Neuronal stem cell (in vitro differentiated cells): Measurements from ENCODE around the gene RPS6KA2.

Experiments used
- DNase-seq: peaks from one replicate; pipeline ENCODE4 v3.0.0-alpha.2; 2013; ENCODE audit warnings: low spot score
- H2AFZ ChIP-seq: one replicate; pipeline ENCODE4 v1.6.1; 2013; ENCODE audit warnings: mild to moderate bottlenecking, low read length, inconsistent platforms
- H2AK5ac ChIP-seq: 2 replicates; pipeline ENCODE4 v1.6.1; 2013; ENCODE audit warnings: low read depth, mild to moderate bottlenecking, inconsistent platforms, low read length, moderate library complexity, mixed read lengths
- H2BK120ac ChIP-seq: 2 replicates; pipeline ENCODE4 v1.6.1; 2013; ENCODE audit warnings: low read depth, mild to moderate bottlenecking, inconsistent platforms, low read length, moderate library complexity, mixed read lengths
- H2BK12ac ChIP-seq: one replicate; pipeline ENCODE4 v1.6.1; 2013; ENCODE audit warnings: low read length, inconsistent platforms
- H2BK15ac ChIP-seq: 2 replicates; pipeline ENCODE4 v1.6.1; 2013; ENCODE audit warnings: mild to moderate bottlenecking, low read length, inconsistent platforms, mixed read lengths
- H2BK5ac ChIP-seq: one replicate; pipeline ENCODE4 v1.6.1; 2013; ENCODE audit warnings: inconsistent platforms, mild to moderate bottlenecking, low read length, moderate library complexity
- H3K14ac ChIP-seq: one replicate; pipeline ENCODE4 v1.6.1; 2013; ENCODE audit warnings: low read length, inconsistent platforms
- H3K18ac ChIP-seq: 2 replicates; pipeline ENCODE4 v1.6.1; 2013; ENCODE audit warnings: low read length, inconsistent platforms
- H3K23ac ChIP-seq: 2 replicates; pipeline ENCODE4 v1.6.1; 2013; ENCODE audit warnings: low read depth, mild to moderate bottlenecking, mixed read lengths, low read length, inconsistent platforms; ENCODE audit not compliant: poor library complexity
- H3K27ac ChIP-seq: replicated peaks from 3 replicates; pipeline ENCODE4 v1.5.1; 2013; ENCODE audit warnings: low read length, inconsistent platforms
- H3K27me3 ChIP-seq, 3 experiments: 2 replicates each; pipeline ENCODE4 v1.6.1; 2013; ENCODE audit warnings: low read length in 3 of 3, mild to moderate bottlenecking in 2 of 3, inconsistent platforms in 1 of 3, low read depth in 1 of 3, mixed read lengths in 1 of 3, moderate library complexity in 1 of 3; ENCODE audit not compliant: control insufficient read depth in 3 of 3, insufficient read depth in 3 of 3
- H3K36me3 ChIP-seq, 2 donors: replicated peaks in 1 of 2; 2 replicates each; pipeline ENCODE4 v1.6.1; 2013; ENCODE audit warnings: low read length in 2 of 2; ENCODE audit not compliant: control insufficient read depth in 2 of 2, insufficient read depth in 2 of 2
- H3K4ac ChIP-seq: 2 replicates; pipeline ENCODE4 v1.6.1; 2013; ENCODE audit warnings: inconsistent platforms, mild to moderate bottlenecking, low read length, moderate library complexity
- H3K4me1 ChIP-seq, 2 donors: 1 replicate in 1 of 2; 2 replicates in 1 of 2; pipeline ENCODE4 v1.6.1; 2013; ENCODE audit warnings: low read length in 2 of 2, low read depth in 1 of 2; ENCODE audit not compliant: control insufficient read depth in 2 of 2, insufficient read depth in 1 of 2
- H3K4me2 ChIP-seq: one replicate; pipeline ENCODE4 v1.6.1; 2013; ENCODE audit warnings: mild to moderate bottlenecking, low read length, inconsistent platforms; ENCODE audit not compliant: insufficient read depth, poor library complexity, severe bottlenecking
- H3K4me3 ChIP-seq, 2 donors: 2 replicates each; pipeline ENCODE4 v1.5.1; 2013; ENCODE audit warnings: low read length in 2 of 2, mild to moderate bottlenecking in 2 of 2, inconsistent platforms in 1 of 2, moderate library complexity in 1 of 2
- H3K79me1 ChIP-seq: one replicate; pipeline ENCODE4 v1.6.1; 2013; ENCODE audit warnings: low read depth, mild to moderate bottlenecking, inconsistent platforms, low read length, moderate library complexity
- H3K9ac ChIP-seq: one replicate; pipeline ENCODE4 v1.6.1; 2013; ENCODE audit warnings: mild to moderate bottlenecking, low read depth, low read length, inconsistent platforms; ENCODE audit not compliant: poor library complexity
- H3K9me3 ChIP-seq, 2 donors: replicated peaks in 1 of 2; 2 replicates each; pipeline versions ENCODE3 to v1.6.1; 2013; ENCODE audit warnings: low read length in 2 of 2, mild to moderate bottlenecking in 2 of 2, inconsistent platforms in 1 of 2, low read depth in 1 of 2, mixed read lengths in 1 of 2, moderate library complexity in 1 of 2; ENCODE audit not compliant: control insufficient read depth in 2 of 2, insufficient read depth in 1 of 2
- H4K8ac ChIP-seq: one replicate; pipeline ENCODE4 v1.6.1; 2013; ENCODE audit warnings: low read depth, mild to moderate bottlenecking, inconsistent platforms, low read length, moderate library complexity
- H4K91ac ChIP-seq: one replicate; pipeline ENCODE4 v1.6.1; 2013; ENCODE audit warnings: low read length, low read depth, mild to moderate bottlenecking, inconsistent platforms; ENCODE audit not compliant: poor library complexity
- WGBS, 2 donors: extraction: QIAGEN DNeasy Blood & Tissue Kit; methylation state at CpG; one replicate each; pipeline ENCODE4 v1.1.7; 2013; ENCODE audit warnings: missing lambda C conversion rate in 2 of 2, mixed read lengths in 1 of 2; ENCODE audit not compliant: insufficient read length in 2 of 2, insufficient replicate concordance in 1 of 2; ENCODE audit errors: extremely low coverage in 2 of 2; 5-methylcytosine and 5-hydroxymethylcytosine counted together

The RPS6KA2 gene

GRCh38 chr6:166494757-166495486 is 132.1 kb downstream of the RPS6KA2 start:
- Histone ChIP-seq H4K91ac (no peak overlapping the region), H2AFZ (peak overlapping the region; percentile 25), H3K36me3 (peaks cover 4 to 63% of the 10 kb centered on the region in 2 donors), H3K4ac (no peak overlapping the region), H3K14ac (peak overlapping the region; percentile 40), H3K23ac (peak overlapping the region; percentile 32), H2BK15ac (no peak overlapping the region), H3K18ac (no peak overlapping the region), H2BK12ac (no peak overlapping the region), H3K4me1 (peaks cover 10 to 18% of the 10 kb centered on the region in 2 donors), H3K27me3 (no peaks in the 10 kb centered on the region), H2BK5ac (peak overlapping the region; percentile 56), H2AK5ac (no peak overlapping the region), H2BK120ac (no peak overlapping the region), H3K79me1 (no peaks in the 10 kb centered on the region), H3K4me2 (no peak overlapping the region), H3K27ac (no peak overlapping the region), H3K9ac (no peak overlapping the region), H3K9me3 (no peaks in the 10 kb centered on the region), H4K8ac (no peak overlapping the region), H3K4me3 (no peak overlapping the region)
- DNase-seq, result peak; percentile 5
- WGBS, 2 donors, result no CpG with 5 or more reads among the region's 31 CpGs

- Histone ChIP-seq H3K27ac (no peak overlapping the region), H2AFZ (no peak overlapping the region), H2BK15ac (no peak overlapping the region)
These were observed 133.0 kb downstream of the RPS6KA2 start for GRCh38 chr6:166494101-166494441.

GRCh38 chr6:166493427-166494100 is 133.5 kb downstream of the RPS6KA2 start:
- H2BK12ac ChIP-seq, result no peak overlapping the region
- H3K14ac ChIP-seq, result no peak overlapping the region
- H3K4me1 ChIP-seq, result peaks cover 15 to 19% of the 10 kb centered on the region in 2 donors
- H4K91ac ChIP-seq, result no peak overlapping the region
- no peaks in the 10 kb centered on the region for H3K27me3 ChIP-seq
- peak overlapping the region; percentile 56 for H3K23ac ChIP-seq
- no peak overlapping the region for H3K9ac ChIP-seq
- no peak for DNase-seq
- no peaks in the 10 kb centered on the region for H3K79me1 ChIP-seq
- H3K36me3 ChIP-seq, result peaks cover 4 to 62% of the 10 kb centered on the region in 2 donors
- H3K4ac ChIP-seq, result no peak overlapping the region
- no peak overlapping the region for H2AFZ ChIP-seq
- H4K8ac ChIP-seq, result no peak overlapping the region
- no peak overlapping the region for H3K27ac ChIP-seq
- no peak overlapping the region for H3K4me2 ChIP-seq
- H3K4me3 ChIP-seq, result no peak overlapping the region
- H2BK15ac ChIP-seq, result no peak overlapping the region
- no peak overlapping the region for H2BK120ac ChIP-seq
- H3K9me3 ChIP-seq, result no peaks in the 10 kb centered on the region
- WGBS, 2 donors, result no CpG with 5 or more reads among the region's 21 CpGs
- peak overlapping the region; percentile 41 for H3K18ac ChIP-seq
- no peak overlapping the region for H2AK5ac ChIP-seq
- H2BK5ac ChIP-seq, result no peak overlapping the region

More at GRCh38 chr6:166494101-166494441, 133.0 kb downstream of the RPS6KA2 start:
- no peak overlapping the region for H3K9ac ChIP-seq
- no peak for DNase-seq
- H4K91ac ChIP-seq, result no peak overlapping the region
- no peak overlapping the region for H2AK5ac ChIP-seq
- H2BK12ac ChIP-seq, result no peak overlapping the region
- no CpG with 5 or more reads among the region's 9 CpGs for WGBS, 2 donors
- H2BK120ac ChIP-seq, result no peak overlapping the region
- no peak overlapping the region for H2BK5ac ChIP-seq
- peaks cover 4 to 63% of the 10 kb centered on the region in 2 donors for H3K36me3 ChIP-seq
- H3K27me3 ChIP-seq, result no peaks in the 10 kb centered on the region
- no peak overlapping the region for H4K8ac ChIP-seq
- H3K23ac ChIP-seq, result no peak overlapping the region
- peaks cover 15 to 19% of the 10 kb centered on the region in 2 donors for H3K4me1 ChIP-seq
- H3K79me1 ChIP-seq, result no peaks in the 10 kb centered on the region
- peak overlapping the region; percentile 0 for H3K18ac ChIP-seq
- no peak overlapping the region for H3K4me2 ChIP-seq
- H3K4me3 ChIP-seq, result no peak overlapping the region
- no peak overlapping the region for H3K14ac ChIP-seq
- H3K4ac ChIP-seq, result no peak overlapping the region
- no peaks in the 10 kb centered on the region for H3K9me3 ChIP-seq

- H2BK120ac ChIP-seq, result no peak overlapping the region
These were observed 134.8 kb downstream of the RPS6KA2 start for GRCh38 chr6:166492092-166492741.

More at GRCh38 chr6:166492092-166492741, 134.8 kb downstream of the RPS6KA2 start:
- H2BK15ac ChIP-seq, result no peak overlapping the region
- H2BK5ac ChIP-seq, result no peak overlapping the region
- no peak overlapping the region for H3K27ac ChIP-seq
- H3K36me3 ChIP-seq, result peaks cover under 1 to 64% of the 10 kb centered on the region in 2 donors
- H2AK5ac ChIP-seq, result no peak overlapping the region
- H2BK12ac ChIP-seq, result no peak overlapping the region
- H3K4me2 ChIP-seq, result no peak overlapping the region
- no peak overlapping the region for H3K4ac ChIP-seq
- H3K18ac ChIP-seq, result no peak overlapping the region
- H3K79me1 ChIP-seq, result no peaks in the 10 kb centered on the region
- no peak for DNase-seq
- H3K23ac ChIP-seq, result no peak overlapping the region
- H3K9ac ChIP-seq, result no peak overlapping the region
- no peaks in the 10 kb centered on the region for H3K27me3 ChIP-seq
- H3K9me3 ChIP-seq, result no peaks in the 10 kb centered on the region
- no peak overlapping the region for H3K14ac ChIP-seq
- no peak overlapping the region for H4K8ac ChIP-seq
- no peak overlapping the region for H2AFZ ChIP-seq
- no peak overlapping the region for H4K91ac ChIP-seq
- H3K4me3 ChIP-seq, result no peak overlapping the region
- WGBS, 2 donors, result no CpG with 5 or more reads among the region's 5 CpGs
- H3K4me1 ChIP-seq, result peaks cover 15 to 19% of the 10 kb centered on the region in 2 donors
